Measurements from ENCODE around the gene STK10.
"Not testable (repeated sequence)": the region's sequence is repeated elsewhere in the genome, so short reads cannot be mapped to it uniquely, and the experiment has no call there.

STK10 gene

GRCh38 chr5:172038167-172038566 lies 149.9 kb downstream of the STK10 start:
- Histone ChIP-seq H3K27ac (no peak overlapping the region), H3K4me3 (no peak overlapping the region)
- TF ChIP-seq CTCF (IDR thresholded peaks at IDR 0.05): no peak
- no peak for DNase-seq (ENCODE audit: low spot score)

GRCh38 chr5:172035049-172035448 lies 153.0 kb downstream of the STK10 start:
- Histone ChIP-seq H3K27ac (no peak overlapping the region), H3K4me3 (no peak overlapping the region)
- no peak for TF ChIP-seq CTCF (IDR thresholded peaks at IDR 0.05)
- DNase-seq (ENCODE audit: low spot score): no peak

GRCh38 chr5:172031894-172032461 lies 156.0 kb downstream of the STK10 start:
- Histone ChIP-seq H3K4me3 (no peak overlapping the region), H3K27ac (no peak overlapping the region)
- DNase-seq (ENCODE audit: low spot score): no peak
- no peak for TF ChIP-seq CTCF (IDR thresholded peaks at IDR 0.05)

- H3K27ac ChIP-seq: no peak overlapping the region
- H3K4me3 ChIP-seq: no peak overlapping the region
- no peak for DNase-seq (ENCODE audit: low spot score)
- no peak for TF ChIP-seq CTCF (IDR thresholded peaks at IDR 0.05)
Observed at GRCh38 chr5:172029876-172030275, 158.1 kb downstream of the STK10 start.

GRCh38 chr5:172028167-172028566 lies 159.9 kb downstream of the STK10 start:
- no peak for TF ChIP-seq CTCF (IDR thresholded peaks at IDR 0.05)
- Histone ChIP-seq H3K27ac (no peak overlapping the region), H3K4me3 (no peak overlapping the region)
- no peak for DNase-seq (ENCODE audit: low spot score)

- H3K4me3 ChIP-seq; H3K27ac ChIP-seq; DNase-seq (ENCODE audit: low spot score): not testable (repeated sequence)
Observed at GRCh38 chr5:172020110-172020786, 167.8 kb downstream of the STK10 start.

- DNase-seq (ENCODE audit: low spot score): no peak
- H3K4me3 ChIP-seq: no peak overlapping the region
- TF ChIP-seq CTCF (IDR thresholded peaks at IDR 0.05): no peak
- no peak overlapping the region for H3K27ac ChIP-seq
Observed at GRCh38 chr5:172015346-172015745, 172.7 kb downstream of the STK10 start.
